HepG2 (cell line): ENCODE results near the gene MORF4L1. TPM values are rescaled to one million over a fixed set of nuclear protein-coding genes. Genes with fewer than 3 reads are reported as not detected.

Experiments used
- AHDC1 ChIP-seq: sonication (generic); formaldehyde crosslinking; IDR thresholded peaks from 2 replicates; pipeline ENCODE4 v1.5.1; 2020; ENCODE audit warnings: mild to moderate bottlenecking, missing genetic modification reagents, borderline replicate concordance
- CSRNP2 ChIP-seq: sonication (generic); formaldehyde crosslinking; conservative IDR thresholded peaks from 2 replicates; pipeline ENCODE4 v1.8.0; 2022; ENCODE audit warnings: low read depth, missing genetic modification reagents
- SNAPC5 ChIP-seq: sonication (generic); formaldehyde crosslinking; IDR thresholded peaks from 2 replicates; pipeline ENCODE4 v1.8.1; 2023; ENCODE audit warnings: mild to moderate bottlenecking, missing genetic modification reagents, borderline replicate concordance
- ZNF253 ChIP-seq: sonication (generic); formaldehyde crosslinking; IDR thresholded peaks from 2 replicates; pipeline ENCODE4 v1.8.0; 2022; ENCODE audit warnings: mild to moderate bottlenecking, missing genetic modification reagents, borderline replicate concordance
- ZNF333 ChIP-seq: sonication (generic); formaldehyde crosslinking; IDR thresholded peaks from 2 replicates; pipeline ENCODE4 v1.4.0; 2020; ENCODE audit warnings: mild to moderate bottlenecking, missing genetic modification reagents, borderline replicate concordance
- polyA plus RNA-seq, 8 experiments: library from polyadenylated mRNA; depleted of rRNA in 3 of 8; stranded (reverse) in 7 of 8; unstranded in 1 of 8; fragments of >200 nt; fragmentation: Illumina TruSeq in 4 of 8; extraction: Trizol in 4 of 8; gene quantifications; 2 replicates each; pipeline versions ENCODE4 v1.2.1 to v1.2.3, GENCODE V29; 2011 to 2016; ENCODE audit warnings: low read depth in 4 of 8, missing spikeins in 1 of 8, mixed read lengths in 1 of 8; ENCODE audit not compliant: insufficient read depth in 1 of 8
- total RNA-seq, 5 experiments: library from RNA; depleted of rRNA; stranded (reverse); fragments of >200 nt; fragmentation: Illumina TruSeq; extraction: Trizol; gene quantifications; 2 replicates each; pipeline ENCODE4 v1.2.3, GENCODE V29; 2016; ENCODE audit warnings: low read depth in 1 of 5
- TF ChIP-seq, protein P1 (sequence below): sonication (generic); formaldehyde crosslinking; IDR thresholded peaks from 2 replicates; pipeline ENCODE4 v1.5.0; 2020; ENCODE audit warnings: missing genetic modification reagents, mild to moderate bottlenecking, borderline replicate concordance

The MORF4L1 gene
- total and polyA plus RNA-seq, 2 of the 13 experiments (the other 11 are each of a cell fraction or from before 2014, with no cell fraction given) = 218 to 219 TPM

DNA sequence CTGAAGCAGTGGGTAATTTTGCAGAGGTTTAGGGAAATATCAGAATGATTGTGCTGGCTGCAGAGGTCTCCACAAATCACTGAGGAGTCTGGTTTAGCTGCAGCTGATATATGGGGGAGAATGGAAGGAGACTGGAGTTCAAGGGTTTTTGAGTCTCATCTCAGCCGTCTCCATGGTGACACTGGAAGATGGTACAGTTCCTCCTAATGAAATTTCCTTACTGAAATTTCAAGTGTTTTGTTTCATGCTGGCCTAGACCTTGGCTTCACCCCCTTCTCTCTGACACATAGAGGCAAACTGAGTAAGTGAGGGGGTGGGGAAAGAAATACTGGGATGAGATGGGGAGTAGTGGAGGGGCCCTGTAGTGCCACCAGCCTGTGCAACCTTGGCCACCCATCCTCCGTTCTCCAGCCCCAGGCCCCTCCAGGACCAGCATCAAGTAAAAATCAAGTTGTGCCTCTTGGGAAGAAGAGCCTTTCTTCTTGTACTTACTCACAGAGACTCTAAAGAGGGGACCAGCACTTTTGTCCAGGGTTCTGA, 17.8 kb upstream of the MORF4L1 start (continued):
- TF ChIP-seq AHDC1 (CRISPR knock-in tag) = no peak
- no peak for TF ChIP-seq SNAPC5 (CRISPR knock-in tag)
- no peak for TF ChIP-seq ZNF333 (CRISPR knock-in tag)
- TF ChIP-seq ZNF253 = no peak
- no peak for TF ChIP-seq CSRNP2 (CRISPR knock-in tag)
- TF ChIP-seq, protein P1, sequence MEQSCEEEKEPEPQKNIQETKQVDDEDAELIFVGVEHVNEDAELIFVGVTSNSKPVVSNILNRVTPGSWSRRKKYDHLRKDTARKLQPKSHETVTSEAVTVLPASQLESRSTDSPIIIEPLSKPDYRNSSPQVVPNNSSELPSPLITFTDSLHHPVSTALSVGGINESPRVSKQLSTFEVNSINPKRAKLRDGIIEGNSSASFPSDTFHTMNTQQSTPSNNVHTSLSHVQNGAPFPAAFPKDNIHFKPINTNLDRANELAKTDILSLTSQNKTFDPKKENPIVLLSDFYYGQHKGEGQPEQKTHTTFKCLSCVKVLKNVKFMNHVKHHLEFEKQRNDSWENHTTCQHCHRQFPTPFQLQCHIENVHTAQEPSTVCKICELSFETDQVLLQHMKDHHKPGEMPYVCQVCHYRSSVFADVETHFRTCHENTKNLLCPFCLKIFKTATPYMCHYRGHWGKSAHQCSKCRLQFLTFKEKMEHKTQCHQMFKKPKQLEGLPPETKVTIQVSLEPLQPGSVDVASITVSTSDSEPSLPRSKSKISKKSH (CRISPR knock-in tag) = no peak
